Endothelial cell of umbilical vein (primary cell): ENCODE results near the gene EED. TPM values are rescaled to one million over a fixed set of nuclear protein-coding genes. Genes with fewer than 3 reads are reported as not detected.

Experiments
- BruUV-seq: library from RNA; stranded (reverse); fragments of 400-500 nt; replicated peaks from 2 replicates; lab custom pipeline; 2021; lab: Mats Ljungman, UMichigan
- CTCF ChIA-PET: fragments of 300-600, 350-600 bp; sonication (Branson Sonifier 250); formaldehyde crosslinking; loops from one replicate; lab custom pipeline; 2021; ENCODE audit warnings: antibody characterized with exemption, inconsistent platforms; lab: Charles Lee
- POLR2A ChIA-PET: fragments of 300-600, 350-600 bp; sonication (Branson Sonifier 250); formaldehyde crosslinking; loops from one replicate; lab custom pipeline; 2021; ENCODE audit warnings: antibody characterized with exemption, inconsistent platforms; lab: Charles Lee
- DNase-seq: peaks from one replicate; pipeline ENCODE4 v3.0.0-alpha.2; 2011; ENCODE audit warnings: low read depth, low spot score
- FAIRE-seq: peaks from 2 replicates; lab custom pipeline; 2011; peaks lifted over from hg19 to GRCh38; lab: Jason Lieb, UNC
- H2AFZ ChIP-seq: 2 replicates; pipeline ENCODE4 v1.6.0; 2012; ENCODE audit warnings: low read depth, low read length, control low read depth, inconsistent platforms
- H3K27ac ChIP-seq: 2 replicates; pipeline ENCODE4 v1.5.1; 2011; ENCODE audit warnings: low read depth, mild to moderate bottlenecking, control low read depth, low read length, moderate library complexity; ENCODE audit not compliant: insufficient read depth
- H3K27me3 ChIP-seq, 2 experiments: 2 replicates each; pipeline versions ENCODE4 v1.6.0 to v1.6.1; 2011; ENCODE audit warnings: low read length in 2 of 2, mixed read lengths in 1 of 2; ENCODE audit not compliant: control insufficient read depth in 2 of 2, insufficient read depth in 2 of 2
- H3K36me3 ChIP-seq, 2 experiments: 2 replicates in 1 of 2; 3 replicates in 1 of 2; pipeline ENCODE4 v1.5.1; 2011; ENCODE audit warnings: low read length in 2 of 2, mild to moderate bottlenecking in 1 of 2, moderate library complexity in 1 of 2; ENCODE audit not compliant: control insufficient read depth in 2 of 2, insufficient read depth in 2 of 2; ENCODE audit errors: extremely low read depth in 1 of 2
- H3K4me1 ChIP-seq: 3 replicates; pipeline ENCODE4 v1.5.1; 2011; ENCODE audit warnings: mild to moderate bottlenecking, low read length; ENCODE audit not compliant: control insufficient read depth, insufficient read depth; ENCODE audit errors: extremely low read depth
- H3K4me2 ChIP-seq: 2 replicates; pipeline ENCODE4 v1.6.1; 2011; ENCODE audit warnings: low read length, control low read depth, mixed read lengths; ENCODE audit not compliant: insufficient read depth
- H3K4me3 ChIP-seq, 3 experiments: fragments of 200-600 bp in 1 of 3; sonication (generic), shearing (Covaris generic) in 1 of 3; replicated peaks in 1 of 3; 2 replicates each; pipeline ENCODE4 v1.5.1; 2011 to 2016; ENCODE audit warnings: control low read depth in 3 of 3, low read length in 3 of 3, mild to moderate bottlenecking in 2 of 3, inconsistent platforms in 1 of 3, low read depth in 1 of 3, moderate library complexity in 1 of 3; ENCODE audit not compliant: insufficient read depth in 1 of 3
- H3K79me2 ChIP-seq: 2 replicates; pipeline ENCODE4 v1.6.0; 2012; ENCODE audit warnings: low read length, inconsistent platforms; ENCODE audit not compliant: control insufficient read depth, insufficient read depth
- H3K9ac ChIP-seq: replicated peaks from 2 replicates; pipeline ENCODE3; 2011; ENCODE audit warnings: low read length, control low read depth; ENCODE audit not compliant: insufficient read depth; ENCODE audit errors: extremely low read depth
- H3K9me1 ChIP-seq: replicated peaks from 3 replicates; pipeline ENCODE4 v1.6.0; 2011; ENCODE audit warnings: mild to moderate bottlenecking, low read length; ENCODE audit not compliant: control insufficient read depth, insufficient read depth; ENCODE audit errors: extremely low read depth
- H3K9me3 ChIP-seq: replicated peaks from 2 replicates; pipeline ENCODE4 v1.5.1; 2012; ENCODE audit warnings: low read length, inconsistent platforms; ENCODE audit not compliant: control insufficient read depth, insufficient read depth
- H4K20me1 ChIP-seq: replicated peaks from 2 replicates; pipeline ENCODE3; 2011; ENCODE audit warnings: mild to moderate bottlenecking, low read length; ENCODE audit not compliant: control insufficient read depth, insufficient read depth; ENCODE audit errors: extremely low read depth
- CTCF ChIP-seq, 2 donors: IDR thresholded peaks; 1 replicate in 1 of 2; 2 replicates in 1 of 2; pipeline ENCODE4 v1.5.1; 2011; ENCODE audit warnings: low read length in 2 of 2, mild to moderate bottlenecking in 2 of 2, moderate library complexity in 2 of 2, control low read depth in 1 of 2, inconsistent platforms in 1 of 2, low read depth in 1 of 2; ENCODE audit not compliant: insufficient read depth in 1 of 2; ENCODE audit errors: extremely low read depth in 1 of 2
- EZH2 ChIP-seq: IDR thresholded peaks from 2 replicates; pipeline ENCODE4 v1.6.1; 2012; ENCODE audit warnings: borderline replicate concordance, low read depth, mild to moderate bottlenecking, moderate library complexity, low read length, inconsistent platforms; ENCODE audit not compliant: severe bottlenecking
- FOS ChIP-seq: IDR thresholded peaks from 2 replicates; pipeline ENCODE4 v1.6.1; 2011; ENCODE audit warnings: mild to moderate bottlenecking, low read length, moderate library complexity, borderline replicate concordance; ENCODE audit not compliant: insufficient read depth
- GATA2 ChIP-seq: IDR thresholded peaks from 2 replicates; pipeline ENCODE4 v1.7.0; 2011; ENCODE audit warnings: low read depth, mild to moderate bottlenecking, moderate library complexity, mixed read lengths, low read length; ENCODE audit not compliant: insufficient read length, insufficient read depth
- JUN ChIP-seq: IDR thresholded peaks from 2 replicates; pipeline ENCODE4 v1.6.1; 2011; ENCODE audit warnings: borderline replicate concordance, low read depth; ENCODE audit not compliant: insufficient read length, insufficient read depth
- MAX ChIP-seq: IDR thresholded peaks from 2 replicates; pipeline ENCODE4 v1.6.1; 2011; ENCODE audit not compliant: insufficient read depth, insufficient read length
- MYC ChIP-seq: IDR thresholded peaks from one replicate; pipeline ENCODE4 v1.6.1; 2011; ENCODE audit warnings: mild to moderate bottlenecking, low read depth, low read length
- POLR2A ChIP-seq: IDR thresholded peaks from 2 replicates; pipeline ENCODE4 v1.6.1; 2012; ENCODE audit warnings: low read depth, mild to moderate bottlenecking, control low read depth, low read length
- POLR2AphosphoS5 ChIP-seq: IDR thresholded peaks from 2 replicates; pipeline ENCODE4 v1.6.1; 2012; ENCODE audit warnings: low read depth, mild to moderate bottlenecking, control low read depth, low read length, moderate library complexity; ENCODE audit not compliant: insufficient read depth
- dilution Hi-C: fragments of 300-500 bp; cut with MboI; formaldehyde crosslinking; loops from one replicate; pipeline ENCODE4 v1.15.0; 2019; ENCODE audit warnings: low sequenced_read_pairs; ENCODE audit not compliant: extremely low pct_ligation_motif_present
- intact Hi-C: fragments of 100-400 bp; cut with micrococcal nuclease; formaldehyde crosslinking; loops from one replicate; pipeline ENCODE4 v1.10.0; 2022
- polyA plus RNA-seq, 4 experiments: library from polyadenylated mRNA; depleted of rRNA in 3 of 4; stranded (reverse) in 3 of 4; unstranded in 1 of 4; fragments of >200 nt; gene quantifications; 2 replicates each; pipeline versions ENCODE4 v1.2.1 to v1.2.3, GENCODE V29; 2011 to 2012; ENCODE audit warnings: missing spikeins in 1 of 4
- total RNA-seq: library from RNA; stranded (reverse); gene quantifications from 2 replicates; pipeline ENCODE4 v1.2.3, GENCODE V29; 2021

EED gene
- total and polyA plus RNA-seq, 2 donors (not counting 3 experiments of a cell fraction or from before 2014, with no cell fraction given), result 9.4 to 21.8 TPM

- DNase-seq, result no peak
- CTCF ChIA-PET, result interaction anchor here (1.3 to 6.3 kb wide), 4 partner anchors 14 to 200 kb away, joined by 8 to 43 read pairs (median 24); no protein-coding TSS in a partner anchor
- TF ChIP-seq MYC (no peak), GATA2 (no peak)
- no peak overlapping the region for H3K4me2 ChIP-seq
- no peaks in the 10 kb centered on the region for H3K4me1 ChIP-seq
- POLR2A ChIA-PET, result no interaction called here
- intact Hi-C loops (loop anchor here (10.0 kb wide), 1 partner anchor 625 kb away; no protein-coding TSS in a partner anchor), dilution Hi-C loops (loop anchor here (25.0 kb wide), 1 partner anchor 182 kb away; no protein-coding TSS in a partner anchor)
- H3K27ac ChIP-seq, result no peak overlapping the region
- BruUV-seq, result no TSS peak
- no peak overlapping the region for H3K9ac ChIP-seq
- no peak for FAIRE-seq
- peaks cover 2 to 12% of the 10 kb centered on the region in 2 experiments for H3K27me3 ChIP-seq
- H3K79me2 ChIP-seq, result no peaks in the 10 kb centered on the region
- H3K4me3 ChIP-seq, result no peak overlapping the region
- H3K9me3 ChIP-seq, result no peaks in the 10 kb centered on the region
- no peaks in the 10 kb centered on the region for H4K20me1 ChIP-seq
- H3K9me1 ChIP-seq, result no peaks in the 10 kb centered on the region
- no peak overlapping the region for H2AFZ ChIP-seq
- no peaks in the 10 kb centered on the region for H3K36me3 ChIP-seq
Observed at GRCh38 chr11:86219311-86220193, 25.0 kb upstream of the EED start.

- ChIA-PET CTCF (interaction anchor here (0.7 to 6.3 kb wide), 4 partner anchors 11 to 365 kb away, joined by 3 to 43 read pairs (median 12); partner anchors contain the start of gene CCDC83), POLR2A (no interaction called here)
- Histone ChIP-seq H3K27me3 (peaks cover 2 to 12% of the 10 kb centered on the region in 2 experiments), H3K27ac (no peak overlapping the region), H3K9ac (no peak overlapping the region), H4K20me1 (no peaks in the 10 kb centered on the region), H3K9me1 (no peaks in the 10 kb centered on the region), H3K36me3 (no peaks in the 10 kb centered on the region), H2AFZ (no peak overlapping the region), H3K4me3 (no peak overlapping the region), H3K4me1 (no peaks in the 10 kb centered on the region), H3K9me3 (no peaks in the 10 kb centered on the region), H3K79me2 (no peaks in the 10 kb centered on the region), H3K4me2 (no peak overlapping the region)
- intact Hi-C loops (no loop called here), dilution Hi-C loops (loop anchor here (25.0 kb wide), 1 partner anchor 183 kb away; no protein-coding TSS in a partner anchor)
- BruUV-seq, result no TSS peak
- no peak for TF ChIP-seq JUN
- TF ChIP-seq EZH2, result no peak
- TF ChIP-seq MAX, result no peak
- TF ChIP-seq MYC, result no peak
- no peak for TF ChIP-seq CTCF (IDR thresholded peaks at IDR 0.05; ENCODE audit: extremely low read depth in 1 of 2, insufficient read depth in 1 of 2, low read depth in 1 of 2, low read length in 2 of 2)
- no peak for TF ChIP-seq POLR2AphosphoS5
- no peak for TF ChIP-seq FOS
- no peak for TF ChIP-seq POLR2A
- no peak for TF ChIP-seq GATA2
- no peak for DNase-seq
- no peak for FAIRE-seq
Observed at GRCh38 chr11:86220653-86221052, 23.9 kb upstream of the EED start.
